HG03159 (cell line): Measurements from ENCODE around the gene PDSS1.

Source experiments
- ATAC-seq: cut with Tn5 transposase; IDR thresholded peaks from one replicate; pipeline ENCODE4 v1.9.1; 2021; ENCODE audit warnings: mild to moderate bottlenecking, moderate library complexity; ENCODE audit not compliant: unreplicated experiment

PDSS1 gene

GRCh38 chr10:26698909-26699308 lies 1.4 kb downstream of the PDSS1 start:
- no peak for ATAC-seq

- no peak for ATAC-seq
Observed at GRCh38 chr10:26699631-26700030, 2.1 kb downstream of the PDSS1 start.

- no peak for ATAC-seq
Observed at GRCh38 chr10:26700884-26701630, 3.6 kb downstream of the PDSS1 start.

- ATAC-seq = no peak
Observed at GRCh38 chr10:26703096-26703495, 5.6 kb downstream of the PDSS1 start.

- no peak for ATAC-seq
Observed at GRCh38 chr10:26703974-26704373, 6.5 kb downstream of the PDSS1 start.

- ATAC-seq = no peak
Observed at GRCh38 chr10:26706206-26706605, 8.7 kb downstream of the PDSS1 start.

- ATAC-seq = no peak
Observed at GRCh38 chr10:26706936-26707335, 9.4 kb downstream of the PDSS1 start.

GRCh38 chr10:26711324-26711723 lies 13.8 kb downstream of the PDSS1 start:
- ATAC-seq = no peak

- no peak for ATAC-seq
Observed at GRCh38 chr10:26714415-26715136, 17.1 kb downstream of the PDSS1 start.

- ATAC-seq = no peak
Observed at GRCh38 chr10:26715137-26715487, 17.6 kb downstream of the PDSS1 start.

- no peak for ATAC-seq
Observed at GRCh38 chr10:26717476-26717875, 20.0 kb downstream of the PDSS1 start.

GRCh38 chr10:26721561-26721960 lies 24.1 kb downstream of the PDSS1 start:
- no peak for ATAC-seq

- no peak for ATAC-seq
Observed at GRCh38 chr10:26723016-26723415, 25.5 kb downstream of the PDSS1 start.

- ATAC-seq = no peak
Observed at GRCh38 chr10:26725837-26726727, 28.6 kb downstream of the PDSS1 start.

GRCh38 chr10:26727005-26727404 lies 29.5 kb downstream of the PDSS1 start:
- no peak for ATAC-seq

- ATAC-seq = no peak
Observed at GRCh38 chr10:26728957-26729356, 31.5 kb downstream of the PDSS1 start.

GRCh38 chr10:26729395-26729794 lies 31.9 kb downstream of the PDSS1 start:
- no peak for ATAC-seq

GRCh38 chr10:26730552-26730951 lies 33.1 kb downstream of the PDSS1 start:
- no peak for ATAC-seq

GRCh38 chr10:26733750-26734568 lies 36.5 kb downstream of the PDSS1 start:
- ATAC-seq = no peak

- no peak for ATAC-seq
Observed at GRCh38 chr10:26735435-26735834, 37.9 kb downstream of the PDSS1 start.

GRCh38 chr10:26737730-26738129 lies 40.2 kb downstream of the PDSS1 start:
- ATAC-seq = peak; percentile 76
